IMR-90 (cell line): ENCODE results near the gene RNF166. TPM values are rescaled to one million over a fixed set of nuclear protein-coding genes. Genes with fewer than 3 reads are reported as not detected.

Source experiments
- ATAC-seq: fragments of 200-7000 bp; cut with Tn5 transposase; 2 replicates; pipeline ENCODE4 v1.9.1; 2020; ENCODE audit warnings: low read depth, mild to moderate bottlenecking, moderate library complexity
- BruUV-seq: library from RNA; stranded (reverse); fragments of 400-500 nt; replicated peaks from 2 replicates; lab custom pipeline; 2021; lab: Mats Ljungman, UMichigan
- CTCF ChIA-PET: fragments of 300-600 bp; formaldehyde crosslinking; extraction: SDS; loops from one replicate; lab custom pipeline; 2021; ENCODE audit warnings: antibody characterized with exemption; lab: Yijun Ruan, JAX
- POLR2A ChIA-PET: fragments of 300-600 bp; sonication (Branson Sonifier 250); formaldehyde crosslinking; loops from one replicate; lab custom pipeline; 2022; ENCODE audit warnings: antibody characterized with exemption; ENCODE audit not compliant: unreplicated experiment; lab: Charles Lee
- DNase-seq: peaks from one replicate; pipeline ENCODE4 v3.0.0; 2013
- H2AFZ ChIP-seq: replicated peaks from 2 replicates; pipeline ENCODE3; 2013; ENCODE audit warnings: low read length, mild to moderate bottlenecking; ENCODE audit not compliant: poor library complexity
- H2AK5ac ChIP-seq: 2 replicates; pipeline ENCODE4 v1.6.1; 2013; ENCODE audit warnings: low read depth, low read length, inconsistent platforms
- H2AK9ac ChIP-seq: replicated peaks from 2 replicates; pipeline ENCODE3; 2013; ENCODE audit warnings: mild to moderate bottlenecking, low read depth, low read length, moderate library complexity; ENCODE audit not compliant: poor library complexity
- H2BK120ac ChIP-seq: 2 replicates; pipeline ENCODE4 v1.6.1; 2013; ENCODE audit warnings: low read depth, low read length, inconsistent platforms
- H2BK15ac ChIP-seq: 3 replicates; pipeline ENCODE4 v1.6.1; 2013; ENCODE audit warnings: low read depth, low read length, inconsistent platforms
- H2BK20ac ChIP-seq: 2 replicates; pipeline ENCODE4 v1.6.1; 2013; ENCODE audit warnings: low read depth, mild to moderate bottlenecking, inconsistent platforms, low read length, moderate library complexity
- H2BK5ac ChIP-seq: 2 replicates; pipeline ENCODE4 v1.6.1; 2013; ENCODE audit warnings: mild to moderate bottlenecking, low read depth, low read length, inconsistent platforms; ENCODE audit not compliant: poor library complexity, severe bottlenecking
- H3K14ac ChIP-seq: replicated peaks from 2 replicates; pipeline ENCODE4 v1.6.1; 2013; ENCODE audit warnings: low read depth, low read length, inconsistent platforms
- H3K18ac ChIP-seq: 2 replicates; pipeline ENCODE4 v1.6.1; 2013; ENCODE audit warnings: low read depth, low read length, control low read depth
- H3K23ac ChIP-seq: 2 replicates; pipeline ENCODE4 v1.6.1; 2013; ENCODE audit warnings: low read depth, low read length, inconsistent platforms
- H3K27ac ChIP-seq: 2 replicates; pipeline ENCODE4 v1.5.1; 2013; ENCODE audit warnings: mild to moderate bottlenecking, control low read depth, low read length; ENCODE audit not compliant: insufficient read depth
- H3K27me3 ChIP-seq: 2 replicates; pipeline ENCODE4 v1.6.1; 2013; ENCODE audit warnings: low read length; ENCODE audit not compliant: control insufficient read depth, insufficient read depth
- H3K36me3 ChIP-seq: 2 replicates; pipeline ENCODE4 v1.6.1; 2013; ENCODE audit warnings: low read length, mixed read lengths; ENCODE audit not compliant: control insufficient read depth, insufficient read depth
- H3K4ac ChIP-seq: 2 replicates; pipeline ENCODE4 v1.6.1; 2013; ENCODE audit warnings: low read depth, low read length, inconsistent platforms
- H3K4me1 ChIP-seq: 2 replicates; pipeline ENCODE4 v1.6.1; 2013; ENCODE audit warnings: low read length, mixed read lengths; ENCODE audit not compliant: control insufficient read depth, insufficient read depth
- H3K4me2 ChIP-seq: 2 replicates; pipeline ENCODE4 v1.6.1; 2013; ENCODE audit warnings: low read depth, mild to moderate bottlenecking, control low read depth, low read length, moderate library complexity
- H3K4me3 ChIP-seq: 2 replicates; pipeline ENCODE4 v1.5.1; 2013; ENCODE audit warnings: low read depth, mild to moderate bottlenecking, control low read depth, low read length, moderate library complexity; ENCODE audit not compliant: insufficient read depth
- H3K56ac ChIP-seq: 2 replicates; pipeline ENCODE4 v1.6.1; 2013; ENCODE audit warnings: low read length, inconsistent platforms; ENCODE audit not compliant: insufficient read depth; ENCODE audit errors: extremely low read depth
- H3K79me1 ChIP-seq, 2 experiments: 2 replicates each; pipeline ENCODE4 v1.6.1; 2013; ENCODE audit warnings: low read length in 2 of 2, inconsistent platforms in 1 of 2, low read depth in 1 of 2
- H3K9ac ChIP-seq: 2 replicates; pipeline ENCODE4 v1.6.1; 2013; ENCODE audit warnings: low read depth, low read length, control low read depth
- H3K9me1 ChIP-seq: 2 replicates; pipeline ENCODE4 v1.6.1; 2013; ENCODE audit warnings: low read length, inconsistent platforms; ENCODE audit not compliant: insufficient read depth
- H3K9me3 ChIP-seq: 2 replicates; pipeline ENCODE4 v1.6.1; 2013; ENCODE audit warnings: low read length; ENCODE audit not compliant: control insufficient read depth, insufficient read depth
- H4K20me1 ChIP-seq: 2 replicates; pipeline ENCODE4 v1.6.1; 2013; ENCODE audit warnings: low read length, inconsistent platforms; ENCODE audit not compliant: insufficient read depth
- H4K5ac ChIP-seq: 2 replicates; pipeline ENCODE4 v1.6.1; 2013; ENCODE audit warnings: mild to moderate bottlenecking, low read depth, low read length, control low read depth
- H4K8ac ChIP-seq, 2 experiments: 2 replicates each; pipeline ENCODE4 v1.6.1; 2013; ENCODE audit warnings: low read depth in 2 of 2, low read length in 2 of 2, control low read depth in 1 of 2, inconsistent platforms in 1 of 2
- H4K91ac ChIP-seq: 2 replicates; pipeline ENCODE4 v1.6.1; 2013; ENCODE audit warnings: low read depth, low read length, inconsistent platforms; ENCODE audit not compliant: insufficient read depth
- BHLHE40 ChIP-seq: fragments of 150-350 bp; IDR thresholded peaks from 2 replicates; pipeline ENCODE4 v1.6.1; 2016; ENCODE audit warnings: mild to moderate bottlenecking, low read depth, low read length
- CEBPB ChIP-seq: IDR thresholded peaks from 2 replicates; pipeline ENCODE4 v1.6.1; 2012; ENCODE audit warnings: low read depth, low read length, improper control_type of control experiment
- CTCF ChIP-seq: conservative IDR thresholded peaks from 2 replicates; pipeline ENCODE4 v1.5.1; 2012; ENCODE audit warnings: mild to moderate bottlenecking, low read depth, low read length, improper control_type of control experiment
- FOS ChIP-seq: fragments of 150-350 bp; IDR thresholded peaks from 2 replicates; pipeline ENCODE4 v1.6.1; 2016; ENCODE audit warnings: low read depth, low read length
- MXI1 ChIP-seq: IDR thresholded peaks from 2 replicates; pipeline ENCODE4 v1.6.1; 2012; ENCODE audit warnings: low read depth, mild to moderate bottlenecking, low read length, moderate library complexity, borderline replicate concordance
- RAD21 ChIP-seq: IDR thresholded peaks from 2 replicates; pipeline ENCODE4 v1.6.1; 2012; ENCODE audit warnings: low read length, improper control_type of control experiment
- RFX5 ChIP-seq: IDR thresholded peaks from 2 replicates; pipeline ENCODE4 v1.8.0; 2012; ENCODE audit warnings: low read depth, mild to moderate bottlenecking, low read length, moderate library complexity
- SMC3 ChIP-seq: fragments of 150-350 bp; IDR thresholded peaks from 2 replicates; pipeline ENCODE4 v1.6.1; 2016; ENCODE audit warnings: low read depth, mild to moderate bottlenecking, antibody characterized with exemption, low read length, moderate library complexity
- WGBS, 2 experiments: methylation state at CpG; one replicate each; pipeline versions ENCODE4 v1.1.5 to v1.1.7; 2013; ENCODE audit warnings: missing lambda C conversion rate in 2 of 2; ENCODE audit not compliant: insufficient read length in 1 of 2; ENCODE audit errors: extremely low coverage in 2 of 2; 5-methylcytosine and 5-hydroxymethylcytosine counted together
- dilution Hi-C: fragments of 300-500 bp; cut with HindIII; formaldehyde crosslinking; loops from one replicate; pipeline ENCODE4 v1.14.3; 2018; ENCODE audit warnings: low sequenced_read_pairs; ENCODE audit not compliant: unreplicated experiment
- in situ Hi-C: fragments of 300-500 bp; cut with MboI; formaldehyde crosslinking; loops from 3 replicates; pipeline ENCODE4 v1.14.3; 2019; ENCODE audit warnings: low sequenced_read_pairs, inconsistent platforms, mixed read lengths
- intact Hi-C: fragments of 100-400 bp; cut with micrococcal nuclease; formaldehyde crosslinking; loops from 2 replicates; pipeline ENCODE4 v1.10.0; 2022
- polyA plus RNA-seq, 3 experiments: library from polyadenylated mRNA; depleted of rRNA; stranded (reverse); fragments of >200 nt; gene quantifications; 2 replicates each; pipeline ENCODE4 v1.2.3, GENCODE V29; 2012; ENCODE audit warnings: low replicate concordance in 1 of 3
- total RNA-seq: library from RNA; depleted of rRNA; stranded (reverse); fragments of >200 nt; gene quantifications from 2 replicates; pipeline ENCODE4 v1.2.3, GENCODE V29; 2012

RNF166 gene
- total and polyA plus RNA-seq, 2 of the 4 experiments (the other 2 are of a cell fraction): 8.1 to 17.4 TPM

- DNase-seq (peak; percentile 67), ATAC-seq (peak; percentile 50)
- in situ Hi-C loops: no loop called here
- peak overlapping the region; percentile 68 for H2AK9ac ChIP-seq
- no peak overlapping the region for H4K91ac ChIP-seq
- no peak overlapping the region for H3K56ac ChIP-seq
- no peak overlapping the region for H3K27ac ChIP-seq
- H3K18ac ChIP-seq: no peak overlapping the region
- peak overlapping the region; percentile 33; the same call in 1 of the 2 replicates for H2AK5ac ChIP-seq
- no peak overlapping the region for H3K23ac ChIP-seq
- ChIA-PET POLR2A (no interaction called here), CTCF (interaction anchor here (0.6 to 0.9 kb wide), 2 partner anchors 17 to 89 kb away, joined by 3 to 4 read pairs; no protein-coding TSS in a partner anchor)
- no peak overlapping the region for H4K8ac ChIP-seq
- 38% methylated on average over 2 of the region's 33 CpGs; no CpG with 5 or more reads in 1 of the 2 experiments for WGBS, 2 experiments
- H2BK20ac ChIP-seq: no peak overlapping the region
- peaks cover 32% of the 10 kb centered on the region for H3K27me3 ChIP-seq
- H4K5ac ChIP-seq: no peak overlapping the region
- dilution Hi-C loops: no loop called here
- no peaks in the 10 kb centered on the region for H3K9me3 ChIP-seq
- intact Hi-C loops: loop anchor here (1.0 kb wide), 2 partner anchors 16 to 22 kb away; partner anchors contain the start of gene MVD
- peak overlapping the region; percentile 86 for H2AFZ ChIP-seq
- no peak overlapping the region for H3K4ac ChIP-seq
- H3K79me1 ChIP-seq: no peaks in the 10 kb centered on the region
- peak overlapping the region; percentile 58 for H3K4me2 ChIP-seq
- no peak overlapping the region for H2BK15ac ChIP-seq
- no peaks in the 10 kb centered on the region for H3K36me3 ChIP-seq
- peaks cover 7% of the 10 kb centered on the region; the same call in 1 of the 2 replicates for H3K4me1 ChIP-seq
- peaks cover 7% of the 10 kb centered on the region; the same call in 1 of the 2 replicates for H4K20me1 ChIP-seq
- H3K9ac ChIP-seq: no peak overlapping the region
- no peak overlapping the region for H3K4me3 ChIP-seq
- H2BK120ac ChIP-seq: no peak overlapping the region
- no peak overlapping the region for H2BK5ac ChIP-seq
- H3K14ac ChIP-seq: no peak overlapping the region
- no peaks in the 10 kb centered on the region for H3K9me1 ChIP-seq
- TF ChIP-seq CTCF (peak; percentile 77), SMC3 (peak; percentile 67), MXI1 (no peak; the same call in 1 of the 2 replicates), RFX5 (no peak), FOS (peak; percentile 61; the same call in 1 of the 2 replicates), RAD21 (peak; percentile 46), BHLHE40 (peak; percentile 5; the same call in 1 of the 2 replicates), CEBPB (peak; percentile 46; the same call in 1 of the 2 replicates)
- no TSS peak for BruUV-seq
These were observed 20.8 kb downstream of the RNF166 start for GRCh38 chr16:88685156-88686061.
